ENCODE measurements around the gene KCNAB3. TPM values are rescaled to one million over a fixed set of nuclear protein-coding genes. Genes with fewer than 3 reads are reported as not detected.

KCNAB3 gene
- total and polyA plus RNA-seq, 2 donors (not counting 3 experiments of a cell fraction or from before 2014, with no cell fraction given): 1.3 to 2.4 TPM

DNA sequence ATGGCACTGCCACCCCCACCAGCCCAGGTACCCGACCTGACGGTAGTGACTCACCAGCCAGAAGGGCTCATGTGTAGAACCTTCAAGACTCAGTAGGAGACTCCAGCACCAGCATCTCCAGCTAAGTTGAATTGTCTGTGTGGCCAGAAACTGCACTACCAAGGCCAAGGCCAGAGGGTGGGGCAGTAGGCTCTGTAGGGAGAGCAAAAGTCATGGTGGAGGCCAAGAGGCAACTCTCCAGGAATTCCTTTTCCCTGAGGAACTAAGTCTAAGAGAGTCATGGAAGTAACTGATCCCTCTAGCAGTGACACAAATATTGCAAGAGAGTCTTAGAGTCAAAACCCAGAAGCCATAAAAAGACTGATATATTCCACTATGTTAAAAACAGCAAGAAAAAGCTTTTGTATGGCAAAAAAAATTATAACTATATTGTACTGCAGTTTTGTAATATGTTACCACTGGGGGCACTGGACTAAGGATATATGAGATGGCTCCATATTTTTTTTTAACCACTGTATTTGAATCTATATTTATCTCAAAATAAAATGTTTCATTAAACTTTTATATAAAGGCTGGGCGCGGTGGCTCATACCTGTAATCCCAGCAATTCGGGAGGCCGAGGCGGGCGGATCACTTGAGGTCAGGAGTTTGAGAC, 42.6 kb upstream of the KCNAB3 start:
- POLR2A ChIA-PET: interaction anchor here (0.7 kb wide), 1 partner anchor 37 kb away, joined by 4 read pairs; no protein-coding TSS in a partner anchor
- H3K4me1 ChIP-seq (ENCODE audit: control insufficient read depth, extremely low read depth, insufficient read depth, low read length): no peaks in the 10 kb centered on the region

More for the DNA sequence above, 42.6 kb upstream of the KCNAB3 start:
- intact Hi-C loops (cut with micrococcal nuclease) (no loop called here), dilution Hi-C loops (cut with MboI; ENCODE audit: extremely low pct_ligation_motif_present, low sequenced_read_pairs) (no loop called here)
- TF ChIP-seq, protein P1, sequence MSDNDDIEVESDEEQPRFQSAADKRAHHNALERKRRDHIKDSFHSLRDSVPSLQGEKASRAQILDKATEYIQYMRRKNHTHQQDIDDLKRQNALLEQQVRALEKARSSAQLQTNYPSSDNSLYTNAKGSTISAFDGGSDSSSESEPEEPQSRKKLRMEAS (IDR thresholded peaks at IDR 0.05; ENCODE audit: insufficient read depth, insufficient read length): no peak
- TF ChIP-seq, protein P2, sequence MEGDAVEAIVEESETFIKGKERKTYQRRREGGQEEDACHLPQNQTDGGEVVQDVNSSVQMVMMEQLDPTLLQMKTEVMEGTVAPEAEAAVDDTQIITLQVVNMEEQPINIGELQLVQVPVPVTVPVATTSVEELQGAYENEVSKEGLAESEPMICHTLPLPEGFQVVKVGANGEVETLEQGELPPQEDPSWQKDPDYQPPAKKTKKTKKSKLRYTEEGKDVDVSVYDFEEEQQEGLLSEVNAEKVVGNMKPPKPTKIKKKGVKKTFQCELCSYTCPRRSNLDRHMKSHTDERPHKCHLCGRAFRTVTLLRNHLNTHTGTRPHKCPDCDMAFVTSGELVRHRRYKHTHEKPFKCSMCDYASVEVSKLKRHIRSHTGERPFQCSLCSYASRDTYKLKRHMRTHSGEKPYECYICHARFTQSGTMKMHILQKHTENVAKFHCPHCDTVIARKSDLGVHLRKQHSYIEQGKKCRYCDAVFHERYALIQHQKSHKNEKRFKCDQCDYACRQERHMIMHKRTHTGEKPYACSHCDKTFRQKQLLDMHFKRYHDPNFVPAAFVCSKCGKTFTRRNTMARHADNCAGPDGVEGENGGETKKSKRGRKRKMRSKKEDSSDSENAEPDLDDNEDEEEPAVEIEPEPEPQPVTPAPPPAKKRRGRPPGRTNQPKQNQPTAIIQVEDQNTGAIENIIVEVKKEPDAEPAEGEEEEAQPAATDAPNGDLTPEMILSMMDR (IDR thresholded peaks at IDR 0.05; ENCODE audit: extremely low read depth in 1 of 2, insufficient read depth in 1 of 2, low read depth in 1 of 2, low read length in 2 of 2): peak in 1 of 2 donors; percentile 6
- no peaks in the 10 kb centered on the region for H3K36me3 ChIP-seq (ENCODE audit: control insufficient read depth in 2 of 2, extremely low read depth in 1 of 2, insufficient read depth in 2 of 2, low read length in 2 of 2)
- FAIRE-seq (no peak), DNase-seq (ENCODE audit: low read depth, low spot score) (no peak)
- peaks cover 0 to 2% of the 10 kb centered on the region in 2 experiments for H3K27me3 ChIP-seq (ENCODE audit: control insufficient read depth in 2 of 2, insufficient read depth in 2 of 2, low read length in 2 of 2)
- H3K9ac ChIP-seq (replicated peaks; ENCODE audit: extremely low read depth, insufficient read depth, low read length): no peak overlapping the region
- no peak overlapping the region for H3K27ac ChIP-seq (ENCODE audit: insufficient read depth, low read depth, low read length)
- H3K4me3 ChIP-seq (replicated peaks in 1 of 3; ENCODE audit: insufficient read depth in 1 of 3, low read depth in 1 of 3, low read length in 3 of 3): no peak overlapping the region
- CTCF ChIA-PET: interaction anchor here (0.9 to 3.4 kb wide), 9 partner anchors 9 to 70 kb away, joined by 3 to 25 read pairs (median 5); partner anchors contain the start of genes CNTROB and TRAPPC1
- BruUV-seq (replicated peaks): no TSS peak
- H3K4me2 ChIP-seq (ENCODE audit: insufficient read depth, low read length): no peak overlapping the region
- no peaks in the 10 kb centered on the region for H4K20me1 ChIP-seq (replicated peaks; ENCODE audit: control insufficient read depth, extremely low read depth, insufficient read depth, low read length)
- H3K79me2 ChIP-seq (ENCODE audit: control insufficient read depth, insufficient read depth, low read length): no peaks in the 10 kb centered on the region
- H3K9me3 ChIP-seq (replicated peaks; ENCODE audit: control insufficient read depth, insufficient read depth, low read length): peaks cover 6% of the 10 kb centered on the region
- H2AFZ ChIP-seq (ENCODE audit: low read depth, low read length): no peak overlapping the region
- H3K9me1 ChIP-seq (replicated peaks; ENCODE audit: control insufficient read depth, extremely low read depth, insufficient read depth, low read length): no peaks in the 10 kb centered on the region
